Progenitor cell of endocrine pancreas (in vitro differentiated cells): ENCODE data around the gene FJX1. TPM values are rescaled to one million over a fixed set of nuclear protein-coding genes. Genes with fewer than 3 reads are reported as not detected.

Experiments used
- DNase-seq: peaks from one replicate; pipeline ENCODE4 v3.0.0; 2021; ENCODE audit warnings: low spot score; ENCODE audit not compliant: unreplicated experiment
- H3K27ac Mint-ChIP-seq: 2 replicates; pipeline ENCODE4 v1.8.0; 2021; ENCODE audit warnings: mild to moderate bottlenecking, moderate library complexity, mixed read lengths
- H3K27me3 Mint-ChIP-seq: 2 replicates; pipeline ENCODE4 v1.8.0; 2021; ENCODE audit warnings: mixed read lengths
- H3K36me3 Mint-ChIP-seq: 2 replicates; pipeline ENCODE4 v1.8.0; 2022; ENCODE audit warnings: mixed read lengths; ENCODE audit not compliant: insufficient read depth
- H3K4me1 Mint-ChIP-seq: 2 replicates; pipeline ENCODE4 v1.8.0; 2021; ENCODE audit warnings: low read depth, mixed read lengths
- H3K4me3 Mint-ChIP-seq: 2 replicates; pipeline ENCODE4 v1.8.0; 2021; ENCODE audit warnings: low read depth, mild to moderate bottlenecking, moderate library complexity, mixed read lengths
- H3K9me3 Mint-ChIP-seq: 2 replicates; pipeline ENCODE4 v1.8.0; 2021; ENCODE audit warnings: low read depth, mixed read lengths
- total RNA-seq: library from RNA; stranded (reverse); gene quantifications from 2 replicates; pipeline ENCODE4 v1.2.1, GENCODE V29; 2021
- TF ChIP-seq, protein P1 (sequence below): fragments of 200-600 bp; sonication (generic); IDR thresholded peaks from one replicate; pipeline ENCODE4 v1.5.0; 2021; ENCODE audit warnings: antibody characterized with exemption, mild to moderate bottlenecking; ENCODE audit not compliant: unreplicated experiment

The FJX1 gene
- total RNA-seq, 1 donor from 2014 or later, result 11.2 TPM

DNA sequence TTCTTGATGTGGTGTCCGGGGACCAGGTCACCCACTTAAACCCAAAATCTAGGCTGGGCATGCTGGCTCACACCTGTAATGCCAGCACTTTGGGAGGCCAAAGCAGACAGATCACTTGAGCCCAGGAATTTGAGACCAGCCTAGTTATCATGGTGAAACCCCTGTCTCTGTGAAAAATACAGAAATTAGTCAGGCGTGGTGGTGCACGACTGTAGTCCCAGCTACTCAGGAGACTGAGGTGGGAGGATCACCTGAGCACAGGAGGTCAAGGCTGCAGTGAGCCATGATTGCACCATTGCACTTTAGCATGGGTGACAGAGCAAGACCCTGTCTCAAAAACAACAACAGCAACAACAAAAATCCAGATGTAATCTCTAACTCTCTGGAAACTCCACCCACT lies 30.3 kb upstream of the FJX1 start:
- H3K9me3 Mint-ChIP-seq, result no peaks in the 10 kb centered on the region

DNA sequence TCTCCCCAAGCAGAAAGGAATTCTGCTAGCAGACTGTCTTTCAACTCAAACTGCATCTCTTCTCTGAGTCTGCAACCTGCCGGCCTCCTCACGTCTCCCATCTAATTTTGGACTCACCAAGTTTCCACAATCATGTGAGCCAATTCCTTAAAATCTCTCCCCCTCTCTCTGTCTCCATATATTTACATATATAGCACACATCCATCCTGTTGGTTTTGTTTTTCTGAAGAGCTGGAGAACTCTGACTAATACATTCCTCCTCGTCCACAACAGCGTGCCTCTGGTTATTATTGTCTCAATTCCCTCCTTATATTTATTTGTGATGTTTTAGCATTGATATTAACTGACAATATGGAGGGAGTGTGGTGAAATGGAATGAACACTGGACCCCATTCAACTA lies 29.6 kb upstream of the FJX1 start:
- Mint-ChIP-seq H3K4me1 (no peaks in the 10 kb centered on the region), H3K27ac (no peak overlapping the region)

More for the DNA sequence above, 30.3 kb upstream of the FJX1 start:
- TF ChIP-seq, protein P1, sequence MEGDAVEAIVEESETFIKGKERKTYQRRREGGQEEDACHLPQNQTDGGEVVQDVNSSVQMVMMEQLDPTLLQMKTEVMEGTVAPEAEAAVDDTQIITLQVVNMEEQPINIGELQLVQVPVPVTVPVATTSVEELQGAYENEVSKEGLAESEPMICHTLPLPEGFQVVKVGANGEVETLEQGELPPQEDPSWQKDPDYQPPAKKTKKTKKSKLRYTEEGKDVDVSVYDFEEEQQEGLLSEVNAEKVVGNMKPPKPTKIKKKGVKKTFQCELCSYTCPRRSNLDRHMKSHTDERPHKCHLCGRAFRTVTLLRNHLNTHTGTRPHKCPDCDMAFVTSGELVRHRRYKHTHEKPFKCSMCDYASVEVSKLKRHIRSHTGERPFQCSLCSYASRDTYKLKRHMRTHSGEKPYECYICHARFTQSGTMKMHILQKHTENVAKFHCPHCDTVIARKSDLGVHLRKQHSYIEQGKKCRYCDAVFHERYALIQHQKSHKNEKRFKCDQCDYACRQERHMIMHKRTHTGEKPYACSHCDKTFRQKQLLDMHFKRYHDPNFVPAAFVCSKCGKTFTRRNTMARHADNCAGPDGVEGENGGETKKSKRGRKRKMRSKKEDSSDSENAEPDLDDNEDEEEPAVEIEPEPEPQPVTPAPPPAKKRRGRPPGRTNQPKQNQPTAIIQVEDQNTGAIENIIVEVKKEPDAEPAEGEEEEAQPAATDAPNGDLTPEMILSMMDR, result no peak
- no peak overlapping the region for H3K4me3 Mint-ChIP-seq
- no peak overlapping the region for H3K27ac Mint-ChIP-seq
- H3K4me1 Mint-ChIP-seq, result no peaks in the 10 kb centered on the region
- no peak for DNase-seq
- H3K27me3 Mint-ChIP-seq, result peaks cover 30% of the 10 kb centered on the region
- no peaks in the 10 kb centered on the region for H3K36me3 Mint-ChIP-seq

DNA sequence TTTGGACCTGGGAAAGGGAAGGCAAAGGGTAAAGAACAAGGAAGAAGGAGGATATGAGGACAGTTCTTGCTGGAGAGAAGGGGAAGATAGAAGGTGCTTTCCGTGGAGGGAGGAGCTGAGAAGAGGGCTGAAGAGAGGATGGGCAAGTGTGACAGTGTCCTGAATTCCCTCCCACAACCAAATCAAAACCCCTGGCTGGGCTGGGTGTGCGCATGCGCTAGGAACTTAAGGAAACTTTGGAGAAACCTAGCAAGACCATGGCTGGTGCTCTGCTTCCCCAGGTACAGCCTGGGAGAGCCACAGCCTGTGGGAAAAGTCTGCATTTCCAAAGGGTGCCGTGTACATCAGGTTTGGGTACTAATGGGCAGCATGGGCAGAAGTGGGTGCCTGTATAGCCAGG lies 29.0 kb upstream of the FJX1 start:
- H3K9me3 Mint-ChIP-seq, result no peaks in the 10 kb centered on the region
- no peaks in the 10 kb centered on the region for H3K4me1 Mint-ChIP-seq
- H3K36me3 Mint-ChIP-seq, result no peaks in the 10 kb centered on the region
- no peak for DNase-seq
- no peak overlapping the region for H3K4me3 Mint-ChIP-seq
- no peak overlapping the region for H3K27ac Mint-ChIP-seq
- TF ChIP-seq, protein P1, result no peak
- peaks cover 30% of the 10 kb centered on the region for H3K27me3 Mint-ChIP-seq

More for the DNA sequence above, 29.6 kb upstream of the FJX1 start:
- no peak overlapping the region for H3K4me3 Mint-ChIP-seq
- H3K27me3 Mint-ChIP-seq, result peaks cover 30% of the 10 kb centered on the region
- DNase-seq, result no peak
- H3K36me3 Mint-ChIP-seq, result no peaks in the 10 kb centered on the region
- TF ChIP-seq, protein P1, result no peak
- H3K9me3 Mint-ChIP-seq, result no peaks in the 10 kb centered on the region

DNA sequence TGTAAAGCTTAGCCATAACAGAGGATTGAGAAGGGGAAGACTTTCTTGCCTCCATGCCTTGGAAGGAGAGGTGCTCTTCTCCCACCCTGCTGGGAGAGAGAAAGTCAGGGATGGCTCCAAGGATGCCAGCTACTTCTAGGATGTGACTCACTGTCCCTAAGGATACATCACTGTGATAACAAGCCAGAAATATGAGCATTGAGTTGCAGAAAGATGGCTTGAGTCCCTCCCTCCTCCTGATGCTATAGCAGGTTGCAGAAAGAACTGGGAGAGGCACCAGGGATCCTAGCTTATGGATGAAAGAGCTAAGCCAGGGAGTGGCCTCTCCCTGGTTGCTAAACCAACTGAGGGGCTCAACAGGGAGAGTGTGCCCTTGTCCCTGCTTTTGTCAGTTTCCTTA lies 27.8 kb upstream of the FJX1 start:
- H3K27ac Mint-ChIP-seq, result no peak overlapping the region
- TF ChIP-seq, protein P1, result no peak
- no peaks in the 10 kb centered on the region for H3K36me3 Mint-ChIP-seq
- no peaks in the 10 kb centered on the region for H3K4me1 Mint-ChIP-seq
- H3K9me3 Mint-ChIP-seq, result no peaks in the 10 kb centered on the region
- no peak for DNase-seq
- peaks cover 30% of the 10 kb centered on the region for H3K27me3 Mint-ChIP-seq
- no peak overlapping the region for H3K4me3 Mint-ChIP-seq

DNA sequence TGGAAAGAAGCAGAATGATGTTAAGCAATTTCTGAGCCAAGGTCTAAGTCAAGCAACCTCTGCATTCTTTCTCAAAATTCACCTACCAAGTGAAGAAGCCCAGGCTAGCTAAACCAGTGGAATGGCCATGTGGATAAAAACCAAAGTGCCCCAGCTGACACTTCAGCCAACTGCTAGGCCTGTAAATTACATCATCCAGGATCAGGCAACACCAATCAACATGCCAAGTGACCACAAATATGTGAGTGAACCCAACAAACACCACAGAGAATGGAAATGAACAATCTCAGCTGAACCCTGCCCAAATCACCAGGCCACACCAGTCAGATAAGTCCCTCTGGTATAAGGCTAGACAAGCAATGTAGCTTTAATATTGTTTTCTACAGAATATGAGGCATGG lies 25.1 kb upstream of the FJX1 start:
- no peak for DNase-seq
- no peak overlapping the region for H3K4me3 Mint-ChIP-seq
- TF ChIP-seq, protein P1, result no peak
- no peaks in the 10 kb centered on the region for H3K4me1 Mint-ChIP-seq
- no peak overlapping the region for H3K27ac Mint-ChIP-seq
- H3K36me3 Mint-ChIP-seq, result no peaks in the 10 kb centered on the region
- H3K9me3 Mint-ChIP-seq, result no peaks in the 10 kb centered on the region
- H3K27me3 Mint-ChIP-seq, result peaks cover 25% of the 10 kb centered on the region
